ENCODE measurements around the gene DNAI1. TPM values are rescaled to one million over a fixed set of nuclear protein-coding genes. Genes with fewer than 3 reads are reported as not detected.

Gene DNAI1
- total and polyA plus RNA-seq, 10 of the 15 experiments (the other 5 are each of a cell fraction or from before 2014, with no cell fraction given) = not detected

DNA sequence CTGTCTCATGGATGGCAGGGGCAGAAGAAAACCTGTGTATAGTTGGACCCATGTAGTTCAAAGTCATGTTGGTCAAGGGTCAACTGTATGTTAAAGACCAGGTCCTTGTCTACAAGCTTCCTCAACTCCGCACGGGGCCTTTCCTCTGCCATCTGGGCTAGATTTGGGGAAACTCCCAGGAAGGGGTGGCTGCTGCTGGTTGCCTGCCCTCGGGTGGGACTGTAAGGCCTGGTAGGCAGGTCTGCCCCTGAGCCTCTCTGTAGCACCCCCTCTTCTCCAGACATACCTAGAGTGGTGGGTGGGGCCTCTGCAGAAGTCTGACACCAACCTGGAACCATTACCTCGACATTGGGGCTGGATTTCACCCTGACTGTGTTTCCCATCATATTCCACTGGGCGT lies 49.0 kb downstream of the DNAI1 start:
- ChIA-PET CTCF (interaction anchor here (1.5 kb wide), 1 partner anchor 10 kb away, joined by 6 read pairs; no protein-coding TSS in a partner anchor), RAD21 (ENCODE audit: unreplicated experiment) (no interaction called here), POLR2A (no interaction called here), SMC1A (ENCODE audit: uncharacterized antibody, unreplicated experiment) (interaction anchor here (1.7 kb wide), 1 partner anchor 84 kb away, joined by 3 read pairs; no protein-coding TSS in a partner anchor)
- no peaks in the 10 kb centered on the region for H3K4me1 ChIP-seq (ENCODE audit: control insufficient read depth, insufficient read depth, low read length)
- no TSS peak for BruUV-seq (replicated peaks)
- in situ Hi-C loops (cut with MboI) = no loop called here
- FAIRE-seq = no peak
- H3K4me3 ChIP-seq = no peak overlapping the region
- H4K20me1 ChIP-seq (ENCODE audit: control insufficient read depth, insufficient read depth) = no peaks in the 10 kb centered on the region; the same call in 1 of the 2 replicates
- no peak overlapping the region for H3K9ac ChIP-seq (ENCODE audit: control insufficient read depth, insufficient read depth, low read length)
- intact Hi-C loops (cut with micrococcal nuclease; ENCODE audit: unreplicated experiment) = no loop called here
- TF ChIP-seq, protein P1, sequence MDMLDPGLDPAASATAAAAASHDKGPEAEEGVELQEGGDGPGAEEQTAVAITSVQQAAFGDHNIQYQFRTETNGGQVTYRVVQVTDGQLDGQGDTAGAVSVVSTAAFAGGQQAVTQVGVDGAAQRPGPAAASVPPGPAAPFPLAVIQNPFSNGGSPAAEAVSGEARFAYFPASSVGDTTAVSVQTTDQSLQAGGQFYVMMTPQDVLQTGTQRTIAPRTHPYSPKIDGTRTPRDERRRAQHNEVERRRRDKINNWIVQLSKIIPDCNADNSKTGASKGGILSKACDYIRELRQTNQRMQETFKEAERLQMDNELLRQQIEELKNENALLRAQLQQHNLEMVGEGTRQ (IDR thresholded peaks at IDR 0.05; ENCODE audit: borderline replicate concordance, low read depth, low read length) = no peak
- no peak for TF ChIP-seq PAX5 (IDR thresholded peaks at IDR 0.05; ENCODE audit: borderline replicate concordance, low read depth, low read length)
- no peak for TF ChIP-seq TCF7 (IDR thresholded peaks at IDR 0.05; ENCODE audit: borderline replicate concordance)
- no peak for TF ChIP-seq CBFB (IDR thresholded peaks at IDR 0.05; ENCODE audit: low read depth)
- TF ChIP-seq ZNF622 (IDR thresholded peaks at IDR 0.05) = no peak
- TF ChIP-seq NBN (IDR thresholded peaks at IDR 0.05) = no peak
- no peak for TF ChIP-seq RAD51 (IDR thresholded peaks at IDR 0.05)
- TF ChIP-seq JUND (IDR thresholded peaks at IDR 0.05; ENCODE audit: low read depth, low read length) = no peak
- TF ChIP-seq NFYB (IDR thresholded peaks at IDR 0.05; ENCODE audit: insufficient read depth, low read depth, low read length) = no peak
- TF ChIP-seq KLF5 (IDR thresholded peaks at IDR 0.05; ENCODE audit: partially characterized antibody) = no peak
- no peak for TF ChIP-seq HDAC2 (IDR thresholded peaks at IDR 0.05)
- TF ChIP-seq ZBED1 (IDR thresholded peaks at IDR 0.05; ENCODE audit: borderline replicate concordance) = no peak
- TF ChIP-seq, protein P2, sequence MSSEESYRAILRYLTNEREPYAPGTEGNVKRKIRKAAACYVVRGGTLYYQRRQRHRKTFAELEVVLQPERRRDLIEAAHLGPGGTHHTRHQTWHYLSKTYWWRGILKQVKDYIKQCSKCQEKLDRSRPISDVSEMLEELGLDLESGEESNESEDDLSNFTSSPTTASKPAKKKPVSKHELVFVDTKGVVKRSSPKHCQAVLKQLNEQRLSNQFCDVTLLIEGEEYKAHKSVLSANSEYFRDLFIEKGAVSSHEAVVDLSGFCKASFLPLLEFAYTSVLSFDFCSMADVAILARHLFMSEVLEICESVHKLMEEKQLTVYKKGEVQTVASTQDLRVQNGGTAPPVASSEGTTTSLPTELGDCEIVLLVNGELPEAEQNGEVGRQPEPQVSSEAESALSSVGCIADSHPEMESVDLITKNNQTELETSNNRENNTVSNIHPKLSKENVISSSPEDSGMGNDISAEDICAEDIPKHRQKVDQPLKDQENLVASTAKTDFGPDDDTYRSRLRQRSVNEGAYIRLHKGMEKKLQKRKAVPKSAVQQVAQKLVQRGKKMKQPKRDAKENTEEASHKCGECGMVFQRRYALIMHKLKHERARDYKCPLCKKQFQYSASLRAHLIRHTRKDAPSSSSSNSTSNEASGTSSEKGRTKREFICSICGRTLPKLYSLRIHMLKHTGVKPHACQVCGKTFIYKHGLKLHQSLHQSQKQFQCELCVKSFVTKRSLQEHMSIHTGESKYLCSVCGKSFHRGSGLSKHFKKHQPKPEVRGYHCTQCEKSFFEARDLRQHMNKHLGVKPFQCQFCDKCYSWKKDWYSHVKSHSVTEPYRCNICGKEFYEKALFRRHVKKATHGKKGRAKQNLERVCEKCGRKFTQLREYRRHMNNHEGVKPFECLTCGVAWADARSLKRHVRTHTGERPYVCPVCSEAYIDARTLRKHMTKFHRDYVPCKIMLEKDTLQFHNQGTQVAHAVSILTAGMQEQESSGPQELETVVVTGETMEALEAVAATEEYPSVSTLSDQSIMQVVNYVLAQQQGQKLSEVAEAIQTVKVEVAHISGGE (CRISPR knock-in tag; IDR thresholded peaks at IDR 0.05) = no peak
- TF ChIP-seq YY1 (IDR thresholded peaks at IDR 0.05; ENCODE audit: low read depth, low read length) = no peak
- TF ChIP-seq, protein P3, sequence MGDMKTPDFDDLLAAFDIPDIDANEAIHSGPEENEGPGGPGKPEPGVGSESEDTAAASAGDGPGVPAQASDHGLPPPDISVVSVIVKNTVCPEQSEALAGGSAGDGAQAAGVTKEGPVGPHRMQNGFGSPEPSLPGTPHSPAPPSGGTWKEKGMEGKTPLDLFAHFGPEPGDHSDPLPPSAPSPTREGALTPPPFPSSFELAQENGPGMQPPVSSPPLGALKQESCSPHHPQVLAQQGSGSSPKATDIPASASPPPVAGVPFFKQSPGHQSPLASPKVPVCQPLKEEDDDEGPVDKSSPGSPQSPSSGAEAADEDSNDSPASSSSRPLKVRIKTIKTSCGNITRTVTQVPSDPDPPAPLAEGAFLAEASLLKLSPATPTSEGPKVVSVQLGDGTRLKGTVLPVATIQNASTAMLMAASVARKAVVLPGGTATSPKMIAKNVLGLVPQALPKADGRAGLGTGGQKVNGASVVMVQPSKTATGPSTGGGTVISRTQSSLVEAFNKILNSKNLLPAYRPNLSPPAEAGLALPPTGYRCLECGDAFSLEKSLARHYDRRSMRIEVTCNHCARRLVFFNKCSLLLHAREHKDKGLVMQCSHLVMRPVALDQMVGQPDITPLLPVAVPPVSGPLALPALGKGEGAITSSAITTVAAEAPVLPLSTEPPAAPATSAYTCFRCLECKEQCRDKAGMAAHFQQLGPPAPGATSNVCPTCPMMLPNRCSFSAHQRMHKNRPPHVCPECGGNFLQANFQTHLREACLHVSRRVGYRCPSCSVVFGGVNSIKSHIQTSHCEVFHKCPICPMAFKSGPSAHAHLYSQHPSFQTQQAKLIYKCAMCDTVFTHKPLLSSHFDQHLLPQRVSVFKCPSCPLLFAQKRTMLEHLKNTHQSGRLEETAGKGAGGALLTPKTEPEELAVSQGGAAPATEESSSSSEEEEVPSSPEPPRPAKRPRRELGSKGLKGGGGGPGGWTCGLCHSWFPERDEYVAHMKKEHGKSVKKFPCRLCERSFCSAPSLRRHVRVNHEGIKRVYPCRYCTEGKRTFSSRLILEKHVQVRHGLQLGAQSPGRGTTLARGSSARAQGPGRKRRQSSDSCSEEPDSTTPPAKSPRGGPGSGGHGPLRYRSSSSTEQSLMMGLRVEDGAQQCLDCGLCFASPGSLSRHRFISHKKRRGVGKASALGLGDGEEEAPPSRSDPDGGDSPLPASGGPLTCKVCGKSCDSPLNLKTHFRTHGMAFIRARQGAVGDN (IDR thresholded peaks at IDR 0.05) = no peak
- no peak for TF ChIP-seq CBX3 (IDR thresholded peaks at IDR 0.05; ENCODE audit: borderline replicate concordance, low read depth)
- TF ChIP-seq CREB1 (IDR thresholded peaks at IDR 0.05; ENCODE audit: low read depth) = no peak
- TF ChIP-seq TBL1XR1 (IDR thresholded peaks at IDR 0.05; ENCODE audit: low read depth, low read length) = no peak
- TF ChIP-seq, protein P4, sequence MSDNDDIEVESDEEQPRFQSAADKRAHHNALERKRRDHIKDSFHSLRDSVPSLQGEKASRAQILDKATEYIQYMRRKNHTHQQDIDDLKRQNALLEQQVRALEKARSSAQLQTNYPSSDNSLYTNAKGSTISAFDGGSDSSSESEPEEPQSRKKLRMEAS (IDR thresholded peaks at IDR 0.05; ENCODE audit: low read depth, low read length) = no peak
- no peak for TF ChIP-seq DPF2 (IDR thresholded peaks at IDR 0.05)
- 36% methylated on average over 5 of the region's 5 CpGs for WGBS (ENCODE audit: insufficient coverage, insufficient replicate concordance, low lambda C conversion rate, missing lambda C conversion rate)
- H2AFZ ChIP-seq (ENCODE audit: control insufficient read depth, low read depth, low read length) = no peak overlapping the region
- DNase-seq (ENCODE audit: low read depth, low spot score) = no peak
- no peaks in the 10 kb centered on the region for H3K9me3 ChIP-seq (replicated peaks; ENCODE audit: control insufficient read depth, insufficient read depth, low read length)
- peaks cover 5 to 10% of the 10 kb centered on the region in 2 experiments; a peak in 3 of 4 replicates for H3K27me3 ChIP-seq (replicated peaks in 1 of 2; ENCODE audit: control insufficient read depth in 2 of 2, insufficient read depth in 2 of 2, low read length in 1 of 2)
- ATAC-seq = no peak
- no peak overlapping the region for H3K4me2 ChIP-seq (ENCODE audit: control insufficient read depth, insufficient read depth)
- no peak overlapping the region for H3K27ac ChIP-seq (ENCODE audit: control insufficient read depth, insufficient read depth)
- H3K36me3 ChIP-seq (ENCODE audit: control insufficient read depth in 2 of 2, insufficient read depth in 2 of 2, low read length in 1 of 2) = no peaks in the 10 kb centered on the region; a peak in 1 of 4 replicates
- H3K79me2 ChIP-seq (ENCODE audit: control insufficient read depth, insufficient read depth, low read length) = no peaks in the 10 kb centered on the region

Measured in GM12878 (cell line).